HS-5 (cell line): Measurements from ENCODE around the gene ANKS6.

Source experiments
- DNase-seq: peaks from one replicate; pipeline ENCODE4 v3.0.0-alpha.2; 2012; ENCODE audit warnings: low read depth

ANKS6 gene

DNA sequence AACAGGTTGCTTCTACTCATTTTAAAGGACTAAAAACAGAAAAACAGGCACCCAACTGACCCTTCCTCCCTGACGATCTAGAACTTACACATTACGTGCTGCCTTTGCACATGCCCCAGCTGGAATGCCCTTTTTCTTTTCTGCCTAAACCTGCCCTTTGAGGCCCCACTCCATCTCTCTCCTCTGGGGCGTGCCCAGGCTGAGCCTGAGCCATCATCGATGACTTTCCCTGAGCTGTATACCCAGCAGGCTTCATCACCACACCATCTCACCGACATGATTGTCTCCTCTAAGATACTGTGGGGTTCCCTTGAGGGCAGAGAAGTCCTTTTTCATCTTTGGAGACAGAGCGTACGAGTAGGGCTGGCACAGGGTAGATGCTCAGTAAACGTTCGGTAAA is 63.6 kb downstream of the ANKS6 start:
- DNase-seq: no peak

DNA sequence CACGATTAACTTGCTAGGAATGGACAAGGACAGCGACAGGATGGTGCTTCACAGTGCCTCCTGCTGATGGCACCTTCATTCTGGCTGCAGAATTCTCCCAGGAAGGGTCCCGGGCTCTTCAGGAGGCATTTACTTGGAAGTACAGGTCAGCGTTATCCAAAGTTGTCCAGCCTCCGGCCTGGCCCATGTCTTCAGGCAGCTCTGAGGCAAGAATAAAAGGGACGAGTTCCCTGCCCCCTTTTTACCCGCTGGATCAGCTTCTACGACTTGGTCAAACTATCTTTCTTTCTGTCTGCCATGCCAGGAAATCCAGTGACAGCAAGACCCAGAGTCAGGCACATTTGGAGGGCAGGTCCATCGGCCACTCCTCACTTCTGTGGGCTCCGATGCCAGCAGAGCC is 64.3 kb downstream of the ANKS6 start:
- no peak for DNase-seq

DNA sequence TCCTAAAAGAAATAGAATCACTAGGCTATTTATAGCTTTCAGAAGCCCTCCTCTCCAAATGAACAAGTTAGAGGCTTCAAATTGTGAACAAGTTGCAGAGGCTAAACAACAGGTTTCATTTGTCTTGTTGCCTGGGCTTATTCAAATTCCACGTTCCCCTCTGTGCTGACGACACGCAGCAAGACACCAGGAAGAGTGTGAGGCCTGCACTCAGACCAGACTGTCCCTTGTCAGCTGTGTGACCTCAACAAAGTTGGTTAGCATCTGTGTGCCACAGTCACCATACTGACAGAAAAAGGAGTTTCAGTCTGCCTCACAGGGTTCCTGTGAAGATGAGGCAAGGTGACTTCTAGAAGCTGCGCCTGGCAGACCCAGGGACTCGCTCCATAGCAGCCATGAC is 65.5 kb downstream of the ANKS6 start:
- DNase-seq: no peak

DNA sequence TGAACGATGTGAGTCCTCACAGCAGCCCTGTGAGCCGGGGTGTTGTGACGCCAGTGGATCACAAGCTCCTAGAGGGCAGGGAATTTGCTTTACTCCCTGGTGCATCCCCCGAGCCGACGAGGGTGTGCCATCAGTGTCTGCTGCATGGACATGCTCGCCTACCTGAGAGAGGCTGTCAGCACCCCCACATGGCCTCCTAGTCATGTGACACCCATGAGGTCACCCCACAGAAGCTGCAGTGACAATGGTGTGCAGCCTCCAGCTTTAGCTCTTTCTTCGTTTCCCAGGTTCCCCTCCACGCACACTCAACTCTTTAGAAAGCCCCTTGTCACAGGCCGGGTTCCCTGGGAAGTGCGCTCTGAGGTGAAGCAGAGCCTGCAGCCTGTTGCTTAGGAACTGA is 67.9 kb downstream of the ANKS6 start:
- no peak for DNase-seq

DNA sequence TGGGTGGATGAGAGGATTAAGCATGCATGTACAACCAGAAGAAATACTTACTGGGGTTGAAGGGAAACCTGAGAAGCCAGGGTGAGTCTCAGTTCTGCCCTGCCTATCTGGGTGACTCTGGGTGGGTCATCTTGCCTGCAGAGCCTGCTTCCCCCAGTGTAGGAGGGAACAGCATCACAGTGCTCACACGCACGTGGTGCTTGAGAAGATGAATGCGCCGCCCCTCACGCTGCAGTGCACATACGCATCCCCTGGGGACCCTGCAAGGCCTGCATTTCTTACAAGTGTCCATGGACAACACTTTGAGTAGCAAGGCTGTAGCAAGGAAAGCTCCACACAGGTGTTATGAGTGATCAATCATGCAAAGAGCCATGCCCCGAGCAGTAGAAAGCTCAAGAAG is 68.9 kb downstream of the ANKS6 start:
- DNase-seq: no peak

GRCh38 chr9:98726735-98727134 is 69.6 kb downstream of the ANKS6 start:
- no peak for DNase-seq

DNA sequence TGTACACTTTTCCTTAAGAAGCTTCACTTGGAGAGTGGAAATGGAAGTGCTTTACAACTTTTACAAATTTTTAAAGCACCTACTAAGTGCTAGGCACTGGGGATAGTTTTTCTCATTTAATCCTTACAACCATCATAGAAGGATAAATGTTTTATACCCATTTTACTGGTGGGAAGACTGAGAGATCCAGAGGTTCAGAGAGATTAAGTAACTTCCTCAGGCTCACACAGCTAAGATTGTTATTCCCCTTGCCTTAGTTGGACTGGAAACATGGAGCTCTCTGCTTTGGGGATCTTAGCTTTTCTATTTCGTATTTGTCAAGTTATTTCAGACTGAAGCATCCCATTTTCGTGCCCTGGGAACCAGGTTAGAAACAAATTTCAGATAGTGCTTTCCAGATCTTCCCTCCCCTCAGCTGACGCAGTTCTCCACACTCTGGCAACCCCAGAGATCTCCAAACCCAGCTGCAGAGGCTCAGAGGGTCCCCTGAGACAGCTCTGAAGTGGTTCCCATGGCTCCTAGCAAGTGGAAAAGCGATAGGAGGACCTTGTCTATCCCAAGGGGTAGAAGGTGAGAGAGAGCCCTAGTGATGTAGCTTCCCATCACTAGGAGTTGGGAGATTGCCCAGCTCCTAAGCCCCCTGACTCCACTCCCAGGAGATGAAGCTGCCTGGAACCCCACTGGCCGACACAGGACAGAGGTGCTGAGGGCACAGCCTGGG is 71.4 kb downstream of the ANKS6 start:
- no peak for DNase-seq

DNA sequence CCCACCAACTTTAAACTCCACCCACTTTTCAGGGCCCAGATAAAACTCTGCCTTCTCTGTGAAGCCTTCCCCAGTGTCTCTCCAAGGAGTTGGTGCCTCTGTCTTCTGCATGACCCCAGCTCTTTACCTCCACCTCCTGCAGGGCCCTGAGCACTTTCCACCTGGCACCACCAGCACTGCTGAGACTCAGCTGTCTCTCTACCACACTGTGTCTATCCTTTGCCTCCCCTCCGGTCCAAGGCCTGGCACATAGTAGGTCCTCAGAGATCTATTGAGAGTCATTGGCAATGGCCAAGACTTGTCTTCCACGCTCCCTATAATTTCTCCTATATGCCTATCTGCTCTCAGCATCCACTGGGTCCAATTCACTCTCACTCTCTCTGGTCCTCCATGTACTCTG is 74.7 kb downstream of the ANKS6 start:
- no peak for DNase-seq

DNA sequence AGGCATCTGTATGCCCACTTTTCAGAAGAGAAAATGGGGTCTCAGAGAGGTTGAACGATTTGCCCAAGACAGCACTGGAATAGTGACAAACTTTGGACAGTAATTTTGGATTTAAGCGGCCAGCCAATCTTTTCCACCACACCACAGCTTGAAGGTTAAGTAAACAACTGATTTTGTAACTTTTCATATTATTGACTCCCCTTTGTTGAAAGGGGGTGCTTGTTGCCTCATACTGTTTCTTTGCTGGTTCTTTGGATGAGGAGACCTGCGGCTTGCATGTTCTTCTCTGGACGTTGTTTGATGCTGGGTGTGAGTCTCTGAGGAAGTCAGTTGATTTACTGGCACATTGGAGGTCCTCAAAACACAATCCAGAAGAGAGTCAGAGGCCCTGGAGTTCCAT is 76.0 kb downstream of the ANKS6 start:
- no peak for DNase-seq

GRCh38 chr9:98719055-98719454 is 77.3 kb downstream of the ANKS6 start:
- no peak for DNase-seq

DNA sequence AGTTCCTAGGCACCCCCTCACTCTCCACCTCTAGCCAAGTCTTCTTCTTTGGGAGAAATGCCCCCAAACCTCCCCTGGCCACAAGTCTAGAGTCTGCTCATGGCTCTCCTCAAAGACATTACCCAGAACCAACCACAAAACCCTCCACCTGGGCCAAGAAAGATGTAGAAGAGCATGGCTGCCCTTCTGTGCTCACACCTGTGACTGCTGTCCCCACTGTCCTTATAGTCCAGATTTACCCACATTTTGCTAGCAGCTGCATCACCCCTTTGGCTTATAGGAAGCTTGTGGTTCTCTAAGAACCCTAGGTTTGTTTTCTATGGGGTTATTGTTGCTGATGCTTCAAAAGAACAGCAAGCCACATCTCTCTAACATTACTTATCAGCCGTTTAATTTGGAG is 81.5 kb downstream of the ANKS6 start:
- no peak for DNase-seq

GRCh38 chr9:98712987-98713386 is 83.4 kb downstream of the ANKS6 start:
- no peak for DNase-seq

- DNase-seq: no peak
These were observed 86.1 kb downstream of the ANKS6 start for GRCh38 chr9:98709968-98710965.

- no peak for DNase-seq
These were observed 87.1 kb downstream of the ANKS6 start, which contains the start of gene GABBR2 for GRCh38 chr9:98708933-98709911. GABBR2 (minus strand) TSS chr9:98708935; CDS start chr9:98708737, 198 bp downstream.

- DNase-seq: no peak
These were observed 88.0 kb downstream of the ANKS6 start for GRCh38 chr9:98708103-98708932.

DNA sequence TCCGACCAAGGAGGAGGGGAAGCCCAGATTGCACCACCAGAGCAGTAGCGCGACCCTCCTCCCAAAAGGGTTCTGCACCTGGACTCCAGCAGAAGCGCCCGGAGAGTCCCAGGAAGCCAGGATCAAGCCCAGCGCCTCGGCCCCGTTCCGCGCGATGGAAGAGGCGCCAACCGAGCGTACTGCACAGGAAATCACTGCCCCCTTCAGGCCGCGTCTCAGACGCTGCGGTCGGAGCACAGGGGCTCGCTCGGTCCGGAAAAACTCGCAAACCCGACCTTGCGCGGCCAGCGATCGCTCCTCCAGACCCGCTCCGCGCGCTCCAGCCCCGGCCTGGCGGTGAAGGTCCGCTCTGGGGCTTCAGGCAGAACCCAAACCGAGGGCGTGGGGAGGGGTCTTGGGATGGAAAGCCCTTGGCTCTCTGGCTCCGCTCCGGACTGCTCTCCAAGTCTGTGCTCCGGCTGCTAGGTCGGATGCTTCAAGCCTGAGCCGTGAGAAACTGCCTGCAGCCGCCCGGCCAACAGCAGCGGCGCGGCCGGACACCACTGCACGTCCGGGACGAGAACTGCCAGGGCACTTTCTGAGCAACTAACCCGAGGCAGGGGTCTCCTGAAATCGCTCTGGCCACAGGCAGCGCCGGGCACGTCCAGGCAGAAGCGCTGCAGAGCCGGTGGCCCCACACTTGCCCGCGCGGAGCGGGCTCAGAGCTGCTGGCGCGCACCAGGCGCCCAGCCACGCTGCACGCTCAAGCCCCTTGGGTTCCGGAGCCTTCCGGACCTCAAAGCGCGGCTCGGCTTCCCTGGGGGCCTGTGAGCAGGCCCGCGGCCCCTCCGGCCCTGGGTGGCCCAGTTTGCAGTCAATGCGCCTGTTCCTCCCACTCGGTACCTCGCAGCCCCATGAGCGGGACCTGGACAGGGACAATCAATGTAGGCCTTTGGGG is 88.9 kb downstream of the ANKS6 start:
- peak; percentile 49 for DNase-seq

DNA sequence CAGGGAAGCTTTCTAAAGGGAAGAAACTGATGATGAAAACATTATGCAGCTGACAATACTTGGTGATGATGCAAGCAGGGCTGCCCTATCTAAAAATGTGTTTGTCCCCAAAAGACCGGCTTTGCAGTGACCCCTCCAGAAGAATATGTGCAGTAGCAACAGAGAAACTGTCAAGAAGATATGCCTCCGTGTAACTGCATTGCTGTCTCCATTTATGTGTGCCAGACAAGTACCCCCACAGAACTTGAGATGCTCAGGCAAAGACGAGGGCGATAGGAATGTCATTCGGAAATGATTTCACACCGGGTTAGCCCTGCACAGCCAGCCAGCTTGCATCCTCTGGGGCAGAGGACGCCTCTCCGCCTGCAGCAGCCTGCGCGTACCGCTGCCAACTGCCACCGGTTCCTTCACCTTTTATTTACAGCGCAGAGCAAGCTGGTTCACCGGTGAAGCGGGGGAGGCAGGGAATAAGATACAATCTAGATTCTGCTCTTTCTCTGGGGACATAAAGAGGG is 89.6 kb downstream of the ANKS6 start:
- no peak for DNase-seq

GRCh38 chr9:98702835-98703380 is 93.4 kb downstream of the ANKS6 start:
- no peak for DNase-seq

- DNase-seq: no peak
These were observed 94.0 kb downstream of the ANKS6 start for GRCh38 chr9:98702340-98702739.
